Measurements from ENCODE around the gene COPS6.

COPS6 gene

DNA sequence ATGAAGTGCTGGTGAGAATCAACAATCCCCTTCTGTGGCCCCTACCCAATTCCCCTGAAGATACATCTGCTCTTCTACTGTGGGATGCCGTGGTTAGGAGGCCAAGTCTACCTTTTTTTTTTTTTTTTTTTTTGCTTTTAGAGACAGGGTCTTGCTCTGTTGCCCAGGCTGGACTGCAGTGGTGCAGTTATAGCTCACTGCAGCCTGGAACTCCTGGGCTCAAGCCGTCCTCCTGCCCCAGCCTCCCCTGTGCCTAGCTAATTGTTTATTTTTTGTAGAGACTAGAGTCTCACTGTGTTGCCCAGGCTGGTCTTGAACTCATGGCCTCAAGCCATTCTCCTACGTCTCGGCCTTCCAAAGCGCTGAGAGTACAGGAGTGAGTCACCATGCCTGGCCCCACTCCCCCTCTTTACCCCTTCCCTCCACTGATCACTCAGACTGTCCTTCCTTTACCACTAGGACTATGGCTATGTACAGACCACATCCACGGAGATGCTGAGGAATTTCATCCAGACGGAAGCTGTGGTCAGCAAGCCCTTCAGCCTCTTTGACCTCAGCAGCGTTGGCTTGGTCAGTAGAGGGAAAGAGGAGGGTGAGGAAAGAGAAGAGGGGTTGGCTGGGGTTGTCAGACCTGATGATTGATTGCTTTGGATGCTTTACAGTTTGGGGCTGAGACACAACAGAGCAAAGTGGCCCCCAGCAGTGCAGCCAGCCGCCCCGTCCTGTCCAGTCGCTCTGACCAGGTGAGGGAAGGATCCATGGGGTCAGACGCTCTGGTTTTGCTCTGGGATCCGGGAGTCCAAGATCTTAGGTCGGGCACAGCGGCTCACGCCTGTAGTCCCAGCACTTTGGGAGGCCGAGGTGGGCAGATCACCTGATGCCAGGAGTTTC lies 14.4 kb downstream of the COPS6 start:
- no peak for DNase-seq (ENCODE audit: low spot score)

DNA sequence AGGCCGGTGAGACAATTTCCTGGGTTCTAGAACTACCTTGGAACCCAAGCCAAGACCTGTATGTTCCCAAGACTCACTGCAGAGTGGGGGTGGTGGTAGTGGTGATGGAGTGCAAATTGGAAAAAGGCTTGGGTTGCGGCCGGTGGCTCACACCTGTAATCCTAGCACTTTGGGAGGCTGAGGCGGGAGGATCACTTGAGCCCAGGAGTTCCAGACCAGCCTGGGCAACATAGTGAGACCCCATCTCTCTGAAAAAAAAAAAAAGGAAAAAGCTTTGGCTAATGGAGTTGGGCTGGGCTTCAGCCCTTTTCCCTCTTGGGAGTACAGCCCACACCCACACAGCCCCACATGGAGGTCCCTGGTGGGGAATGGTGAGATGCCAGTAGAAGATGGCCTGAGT lies 16.8 kb downstream of the COPS6 start:
- no peak for DNase-seq (ENCODE audit: low spot score)

DNA sequence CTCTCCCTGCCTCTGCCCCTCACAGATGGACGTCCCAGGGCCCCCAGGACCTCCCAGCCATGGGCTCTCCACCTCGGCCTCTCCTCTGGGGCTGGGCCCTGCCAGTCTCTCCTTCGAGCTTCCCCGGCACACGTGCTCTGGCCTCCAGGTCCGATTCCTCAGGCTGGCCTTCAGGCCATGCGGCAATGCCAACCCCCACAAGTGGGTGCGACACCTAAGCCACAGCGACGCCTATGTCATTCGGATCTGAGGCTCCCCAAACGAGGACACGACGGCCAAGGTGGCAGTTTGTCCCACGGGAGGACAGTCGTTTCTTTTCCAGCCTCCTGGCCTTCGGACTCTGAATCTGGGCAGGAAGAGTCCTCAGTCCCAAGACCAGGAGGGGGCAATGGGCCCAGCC lies 17.9 kb downstream of the COPS6 start:
- no peak for DNase-seq (ENCODE audit: low spot score)

DNA sequence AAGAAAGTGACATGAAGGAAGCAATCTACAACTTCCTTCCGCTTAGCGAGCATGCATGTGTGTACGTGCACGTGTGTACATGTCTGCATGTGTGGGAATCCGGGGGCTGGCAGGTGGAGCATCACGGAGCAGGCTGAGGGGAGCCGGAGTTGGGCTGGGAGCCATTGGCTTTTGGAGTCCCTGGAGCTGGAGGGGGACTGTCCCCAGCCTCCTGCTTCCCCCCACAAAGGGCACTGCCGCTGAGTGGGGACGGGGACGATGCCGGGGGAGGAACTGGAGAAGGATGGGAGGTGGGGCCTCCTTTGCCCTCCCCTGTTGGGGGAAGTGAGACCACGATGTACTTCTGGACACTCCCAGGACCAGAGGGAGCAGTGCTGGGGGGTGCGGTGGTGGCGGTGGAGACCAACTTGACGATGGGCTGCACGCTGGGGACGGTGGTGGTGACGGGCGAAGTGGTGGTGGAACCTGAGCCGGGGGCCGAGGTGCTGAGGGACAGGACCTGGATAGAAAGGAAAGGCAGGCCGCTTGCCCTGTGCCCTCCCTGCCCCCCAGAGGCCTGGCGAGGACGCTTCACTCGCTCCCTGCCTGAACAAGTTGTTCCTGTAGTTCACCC lies 18.5 kb downstream of the COPS6 start:
- DNase-seq (ENCODE audit: low spot score) = no peak

DNA sequence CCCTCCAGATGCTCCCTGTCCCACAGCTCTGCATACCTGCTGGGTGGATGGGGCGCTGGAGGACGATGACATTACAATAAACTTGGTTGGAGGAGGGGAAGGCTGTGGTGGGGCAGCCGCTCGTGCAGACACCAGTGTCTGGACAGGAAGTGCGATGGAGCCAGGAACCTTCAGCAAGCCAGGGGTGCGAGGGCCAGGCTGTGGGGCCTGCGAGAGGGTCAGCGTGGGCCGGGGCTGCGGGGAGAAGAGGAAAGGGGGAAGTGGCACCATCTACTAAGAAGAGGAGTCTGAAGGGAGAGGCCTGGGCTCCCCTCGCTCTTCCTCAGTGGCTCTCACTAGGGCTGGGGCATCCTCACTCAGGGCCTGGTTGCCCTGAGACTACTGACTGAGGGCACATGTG lies 19.1 kb downstream of the COPS6 start:
- DNase-seq (ENCODE audit: low spot score) = no peak

DNA sequence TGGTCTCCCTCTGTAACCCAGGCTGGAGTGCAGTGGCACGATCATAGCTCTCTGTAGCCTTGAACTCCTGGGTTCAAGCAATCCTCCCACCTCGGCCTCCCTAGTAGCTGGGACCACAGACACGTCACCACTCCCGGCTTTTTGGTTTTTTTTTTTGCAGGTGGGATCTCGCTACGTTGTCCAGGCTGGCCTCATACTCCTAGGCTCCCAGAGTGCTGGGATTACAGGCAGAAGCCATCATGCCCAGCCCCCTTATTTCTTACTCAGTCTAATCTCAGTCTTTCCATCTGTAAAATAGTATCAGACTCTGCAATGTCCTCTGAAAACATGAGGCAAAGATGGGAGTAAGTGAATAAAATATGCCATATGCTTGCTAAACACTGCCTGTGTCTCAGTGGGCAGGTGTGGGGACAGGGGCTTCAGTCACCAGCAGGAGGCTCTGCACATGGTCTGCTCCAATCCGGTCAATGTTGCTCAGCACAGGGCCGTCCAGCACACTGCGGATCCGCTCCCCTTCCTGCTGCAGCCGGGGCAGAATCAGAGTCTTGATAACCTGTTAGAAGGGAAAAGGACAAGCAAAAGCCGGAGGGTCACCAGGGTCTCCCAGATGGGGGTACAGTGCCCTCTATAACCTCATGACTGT lies 20.9 kb downstream of the COPS6 start:
- DNase-seq (ENCODE audit: low spot score) = no peak

DNA sequence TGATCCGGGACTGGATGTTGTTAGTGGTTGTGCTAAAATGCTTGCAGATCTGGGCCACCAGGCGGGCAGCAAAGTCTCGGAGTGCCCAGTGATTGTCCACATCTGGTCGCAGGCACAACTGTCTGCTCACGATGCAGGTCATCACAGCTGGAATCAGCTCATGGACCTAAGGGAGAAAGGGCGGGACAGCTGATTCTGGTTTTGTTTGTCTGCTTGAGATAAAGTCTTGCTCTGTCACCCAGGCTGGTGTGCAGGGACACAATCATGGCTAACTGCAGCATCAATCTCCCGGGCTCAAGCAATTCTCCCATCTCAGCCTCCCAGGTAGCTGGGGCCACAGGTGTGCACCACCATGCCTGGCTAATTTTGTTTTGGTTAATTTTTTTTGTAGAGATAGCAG lies 22.4 kb downstream of the COPS6 start:
- no peak for DNase-seq (ENCODE audit: low spot score)

DNA sequence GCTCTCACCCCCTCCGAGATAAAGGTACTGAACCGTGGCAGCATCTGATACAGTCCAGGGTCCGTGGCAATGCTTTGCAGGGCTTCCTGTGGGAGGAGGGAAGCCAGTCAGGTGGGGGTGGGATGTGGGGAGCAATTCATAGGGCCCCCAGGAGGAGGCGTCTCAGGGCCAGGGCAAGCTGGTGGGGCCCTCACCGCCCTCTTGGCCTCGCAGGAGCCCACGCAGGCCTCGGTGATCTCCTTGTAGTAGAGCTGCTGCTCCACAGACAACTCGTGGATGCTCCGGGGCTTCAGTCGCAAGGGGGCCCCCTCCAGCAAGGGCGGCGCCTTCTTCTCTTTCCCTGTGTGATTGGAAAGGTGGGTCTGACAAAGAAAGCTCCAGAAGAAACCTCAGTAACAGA lies 23.1 kb downstream of the COPS6 start:
- no peak for DNase-seq (ENCODE audit: low spot score)

DNA sequence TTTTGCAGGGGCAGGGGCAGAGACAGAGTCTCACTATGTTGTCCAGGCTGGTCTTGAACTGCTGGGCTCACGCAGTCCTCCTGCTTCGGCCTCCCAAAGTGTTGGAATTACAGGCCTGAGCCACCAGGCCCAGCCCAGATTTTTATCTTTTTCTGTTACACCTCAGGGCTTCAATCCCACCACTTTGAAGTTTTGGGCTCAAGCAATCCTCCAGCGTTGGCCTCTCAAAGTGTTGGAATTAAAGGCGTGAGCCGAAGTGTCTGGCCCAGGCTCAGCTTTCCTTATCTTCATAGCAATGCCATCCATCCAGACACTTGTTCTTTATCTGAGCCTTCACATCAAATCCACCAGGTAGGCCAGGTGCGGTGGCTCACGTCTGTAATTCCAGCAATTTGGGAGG lies 26.3 kb downstream of the COPS6 start:
- DNase-seq (ENCODE audit: low spot score) = no peak

DNA sequence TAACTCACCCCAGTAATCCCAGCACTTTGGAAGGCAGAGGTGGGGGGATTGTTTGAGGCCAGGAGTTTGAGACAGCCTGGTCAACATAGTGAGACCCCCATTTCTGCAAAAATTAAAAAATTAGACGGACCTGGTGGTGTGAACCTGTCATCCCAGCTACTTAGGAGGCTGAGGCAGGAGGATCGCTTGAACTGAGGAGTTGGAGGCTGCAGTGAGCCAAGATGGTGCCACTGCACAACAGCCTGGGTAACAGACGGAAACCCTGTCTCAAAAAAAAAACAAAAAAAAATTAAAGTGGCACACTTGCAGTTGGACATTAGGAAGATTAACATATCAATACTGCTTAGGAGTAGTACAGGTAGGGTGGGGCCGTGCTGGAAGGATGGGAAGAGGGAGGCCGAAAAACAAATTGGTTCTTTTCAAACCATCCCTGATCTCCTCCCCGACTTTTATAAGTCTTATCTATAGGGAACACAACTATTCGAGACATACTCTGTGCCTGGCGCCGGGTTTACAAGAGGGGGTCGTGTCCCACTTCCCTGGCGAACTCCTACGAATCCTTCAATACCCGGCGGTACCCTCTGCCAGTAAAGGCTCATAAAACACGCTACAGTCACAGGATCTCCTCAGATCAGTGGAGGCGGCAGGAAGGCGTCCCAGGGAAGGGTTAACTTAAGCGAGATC lies 29.8 kb downstream of the COPS6 start:
- DNase-seq (ENCODE audit: low spot score) = no peak

DNA sequence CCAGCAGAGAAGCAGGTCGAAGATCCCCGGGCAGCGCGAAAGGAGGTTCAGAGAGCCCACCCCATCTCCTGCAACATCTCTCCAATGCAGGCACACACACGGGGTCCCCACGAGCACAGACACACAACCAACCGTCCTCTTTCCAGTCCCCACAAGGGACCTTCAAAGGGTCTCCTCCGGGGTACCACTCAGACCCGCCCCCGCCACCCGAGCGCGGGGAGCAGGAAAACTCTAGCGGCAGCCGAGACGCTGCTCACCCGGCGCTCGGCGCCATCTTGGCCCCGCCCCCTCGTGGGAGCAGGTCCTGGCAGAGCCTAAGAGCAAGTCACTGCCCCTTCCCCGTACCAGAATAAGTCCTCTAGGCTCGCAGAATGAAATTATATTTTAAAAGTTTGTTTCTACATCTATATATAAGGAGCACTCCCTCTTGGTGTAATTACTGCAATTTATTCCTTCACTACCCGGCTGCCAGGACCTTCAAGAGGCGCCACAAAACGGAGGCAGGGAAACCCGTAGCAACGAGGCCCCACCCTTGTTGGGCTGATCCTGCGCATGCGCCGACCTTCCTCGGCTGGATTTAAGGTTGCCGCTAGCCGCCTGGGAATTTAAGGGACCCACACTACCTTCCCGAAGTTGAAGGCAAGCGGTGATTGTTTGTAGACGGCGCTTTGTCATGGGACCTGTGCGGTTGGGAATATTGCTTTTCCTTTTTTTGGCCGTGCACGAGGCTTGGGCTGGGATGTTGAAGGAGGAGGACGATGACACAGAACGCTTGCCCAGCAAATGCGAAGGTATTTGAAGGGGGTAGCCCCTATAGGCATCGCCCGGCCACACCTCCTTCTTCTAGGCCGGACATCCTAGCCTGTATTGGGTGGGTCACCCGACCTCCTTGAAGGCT lies 30.6 kb downstream of the COPS6 start, which contains the start of the genes CNPY4 and TAF6:
TSS of gene CNPY4 (plus strand) at position 563 of the 898 bp plus-strand sequence. CDS start at position 674, 111 bp downstream.
TSS of gene TAF6 (minus strand) at position 287 of the 898 bp plus-strand sequence. CDS start 5,149 bp downstream, outside the sequence.
- DNase-seq (ENCODE audit: low spot score) = peak; percentile 96

DNA sequence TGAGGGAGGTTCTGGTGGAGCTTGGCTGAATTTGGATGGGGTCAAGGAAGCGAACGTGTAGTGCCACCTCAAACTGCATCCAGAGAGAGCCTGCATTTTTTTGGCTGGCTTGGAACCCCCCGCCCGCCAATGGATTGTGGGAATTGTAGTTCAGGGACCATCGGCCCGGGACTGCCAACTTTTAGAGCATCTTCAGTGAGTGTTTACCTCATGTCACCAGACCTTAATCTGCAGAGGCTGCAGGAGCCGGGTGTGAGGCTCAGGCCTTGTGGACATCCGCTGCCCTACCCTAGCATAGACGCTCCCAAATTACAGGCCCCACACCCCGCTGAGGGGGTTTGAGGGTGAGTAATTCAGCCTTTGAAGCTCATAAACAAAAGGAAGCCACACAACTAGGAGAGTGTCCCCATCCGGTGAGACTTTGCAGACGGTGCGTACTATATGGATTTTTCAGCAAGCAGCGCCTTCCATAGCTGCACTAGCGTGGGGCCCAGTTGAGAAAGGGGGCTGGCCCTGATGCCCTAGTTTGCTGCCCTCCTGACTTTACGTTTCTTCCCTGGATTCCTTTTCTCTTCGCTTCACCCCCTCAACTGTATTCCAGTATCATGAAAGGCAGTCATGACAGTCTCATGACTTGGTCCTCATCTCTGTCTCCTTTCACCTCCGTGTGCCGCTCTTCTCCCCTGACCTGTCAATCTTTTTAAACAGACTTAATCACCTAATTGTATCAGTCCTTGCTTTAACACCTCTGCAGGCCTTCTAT lies 31.4 kb downstream of the COPS6 start:
- peak; percentile 75 for DNase-seq (ENCODE audit: low spot score)

DNA sequence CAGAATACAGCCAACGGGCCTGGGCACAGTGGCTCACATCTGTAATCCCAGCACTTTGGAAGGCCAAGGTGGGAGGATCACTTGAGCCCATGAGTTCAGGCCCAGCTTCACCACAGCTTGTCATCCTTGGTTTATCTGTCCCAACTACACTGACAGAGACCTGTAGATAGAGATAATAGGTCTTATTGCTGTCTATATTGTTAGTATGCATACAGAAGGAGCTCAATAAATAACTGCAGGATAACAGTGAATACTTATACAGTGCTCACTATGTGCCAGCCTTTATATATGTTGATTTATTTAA lies 31.9 kb downstream of the COPS6 start:
- DNase-seq (ENCODE audit: low spot score) = no peak

DNA sequence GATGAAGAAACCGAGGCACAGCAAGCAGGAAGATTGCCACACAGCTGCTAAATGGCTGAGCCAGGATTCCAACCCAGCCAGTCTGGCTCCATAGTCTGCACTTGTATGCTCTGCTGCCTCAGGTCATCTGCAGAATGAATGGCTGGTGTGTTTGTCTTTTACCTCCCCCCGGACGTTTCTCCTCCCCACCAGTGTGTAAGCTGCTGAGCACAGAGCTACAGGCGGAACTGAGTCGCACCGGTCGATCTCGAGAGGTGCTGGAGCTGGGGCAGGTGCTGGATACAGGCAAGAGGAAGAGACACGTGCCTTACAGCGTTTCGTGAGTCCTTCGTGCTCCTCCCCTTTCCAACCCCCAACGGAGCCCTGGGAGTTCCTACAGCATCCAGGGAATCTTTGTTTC lies 33.3 kb downstream of the COPS6 start:
- no peak for DNase-seq (ENCODE audit: low spot score)

DNA sequence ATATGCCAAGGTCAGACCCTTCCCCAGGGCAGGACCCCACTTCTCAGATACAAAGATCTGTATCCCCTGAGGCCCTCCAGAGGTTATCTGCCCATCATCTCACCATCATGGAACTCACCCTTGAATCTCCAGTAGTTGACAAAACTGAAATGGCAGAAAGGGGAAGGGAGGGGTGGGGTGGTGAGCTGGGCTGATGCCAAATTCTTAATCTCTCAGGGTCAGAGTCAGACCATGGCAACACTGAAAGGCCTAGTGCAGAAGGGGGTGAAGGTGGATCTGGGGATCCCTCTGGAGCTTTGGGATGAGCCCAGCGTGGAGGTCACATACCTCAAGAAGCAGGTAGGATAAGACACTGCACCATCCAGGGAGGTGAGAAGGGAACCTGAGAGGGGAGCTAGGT lies 33.8 kb downstream of the COPS6 start:
- DNase-seq (ENCODE audit: low spot score) = no peak

DNA sequence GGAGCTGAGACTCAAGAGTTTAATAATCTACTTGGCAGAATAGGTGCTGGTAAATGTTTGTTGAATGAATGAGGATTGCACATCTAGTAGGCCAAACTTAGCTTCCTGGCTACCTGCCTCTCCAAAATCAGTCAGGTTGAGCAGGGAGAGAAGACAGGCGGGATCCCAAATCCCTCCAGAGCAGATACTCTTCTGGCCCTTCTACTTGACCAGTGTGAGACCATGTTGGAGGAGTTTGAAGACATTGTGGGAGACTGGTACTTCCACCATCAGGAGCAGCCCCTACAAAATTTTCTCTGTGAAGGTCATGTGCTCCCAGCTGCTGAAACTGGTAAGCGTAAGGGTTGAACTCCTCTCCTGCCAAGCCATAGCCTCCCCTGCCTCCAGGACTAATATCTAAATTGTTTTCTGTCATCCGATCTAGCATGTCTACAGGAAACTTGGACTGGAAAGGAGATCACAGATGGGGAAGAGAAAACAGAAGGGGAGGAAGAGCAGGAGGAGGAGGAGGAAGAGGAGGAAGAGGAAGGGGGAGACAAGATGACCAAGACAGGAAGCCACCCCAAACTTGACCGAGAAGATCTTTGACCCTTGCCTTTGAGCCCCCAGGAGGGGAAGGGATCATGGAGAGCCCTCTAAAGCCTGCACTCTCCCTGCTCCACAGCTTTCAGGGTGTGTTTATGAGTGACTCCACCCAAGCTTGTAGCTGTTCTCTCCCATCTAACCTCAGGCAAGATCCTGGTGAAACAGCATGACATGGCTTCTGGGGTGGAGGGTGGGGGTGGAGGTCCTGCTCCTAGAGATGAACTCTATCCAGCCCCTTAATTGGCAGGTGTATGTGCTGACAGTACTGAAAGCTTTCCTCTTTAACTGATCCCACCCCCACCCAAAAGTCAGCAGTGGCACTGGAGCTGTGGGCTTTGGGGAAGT lies 35.8 kb downstream of the COPS6 start:
- DNase-seq (ENCODE audit: low spot score) = no peak

DNA sequence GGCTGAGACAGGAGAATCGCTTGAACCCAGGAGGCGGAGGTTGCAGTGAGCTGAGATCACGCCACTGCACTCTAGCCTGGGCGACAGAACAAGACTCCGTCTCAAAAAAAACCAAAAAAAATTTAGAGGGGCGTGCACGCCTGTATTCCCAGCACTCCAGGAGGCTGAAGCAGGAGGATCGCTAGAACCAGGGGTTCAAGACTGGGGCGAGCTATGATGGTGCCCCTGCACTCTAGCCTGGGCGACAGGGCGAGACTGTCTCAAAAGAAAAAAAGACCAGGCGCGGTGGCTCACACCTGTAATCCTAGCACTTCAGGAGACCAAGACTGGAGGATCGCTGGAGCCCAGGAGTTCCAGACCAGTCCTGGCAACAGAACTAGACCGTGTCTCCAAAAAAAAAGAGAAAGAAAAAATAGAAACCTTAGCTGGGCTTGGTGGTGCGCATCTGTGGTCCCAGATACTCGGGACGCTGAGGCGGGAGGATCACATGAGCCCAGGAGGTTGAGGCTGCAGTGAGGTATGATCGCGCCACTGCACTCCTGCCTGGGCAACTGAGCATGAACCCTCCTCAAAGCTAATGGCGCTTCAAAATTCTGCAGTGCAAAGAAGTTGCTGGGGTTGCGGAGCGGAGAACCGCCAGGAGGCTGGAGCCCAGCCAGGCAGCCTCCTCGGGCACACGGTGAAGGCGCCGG lies 37.6 kb downstream of the COPS6 start:
- DNase-seq (ENCODE audit: low spot score) = no peak

DNA sequence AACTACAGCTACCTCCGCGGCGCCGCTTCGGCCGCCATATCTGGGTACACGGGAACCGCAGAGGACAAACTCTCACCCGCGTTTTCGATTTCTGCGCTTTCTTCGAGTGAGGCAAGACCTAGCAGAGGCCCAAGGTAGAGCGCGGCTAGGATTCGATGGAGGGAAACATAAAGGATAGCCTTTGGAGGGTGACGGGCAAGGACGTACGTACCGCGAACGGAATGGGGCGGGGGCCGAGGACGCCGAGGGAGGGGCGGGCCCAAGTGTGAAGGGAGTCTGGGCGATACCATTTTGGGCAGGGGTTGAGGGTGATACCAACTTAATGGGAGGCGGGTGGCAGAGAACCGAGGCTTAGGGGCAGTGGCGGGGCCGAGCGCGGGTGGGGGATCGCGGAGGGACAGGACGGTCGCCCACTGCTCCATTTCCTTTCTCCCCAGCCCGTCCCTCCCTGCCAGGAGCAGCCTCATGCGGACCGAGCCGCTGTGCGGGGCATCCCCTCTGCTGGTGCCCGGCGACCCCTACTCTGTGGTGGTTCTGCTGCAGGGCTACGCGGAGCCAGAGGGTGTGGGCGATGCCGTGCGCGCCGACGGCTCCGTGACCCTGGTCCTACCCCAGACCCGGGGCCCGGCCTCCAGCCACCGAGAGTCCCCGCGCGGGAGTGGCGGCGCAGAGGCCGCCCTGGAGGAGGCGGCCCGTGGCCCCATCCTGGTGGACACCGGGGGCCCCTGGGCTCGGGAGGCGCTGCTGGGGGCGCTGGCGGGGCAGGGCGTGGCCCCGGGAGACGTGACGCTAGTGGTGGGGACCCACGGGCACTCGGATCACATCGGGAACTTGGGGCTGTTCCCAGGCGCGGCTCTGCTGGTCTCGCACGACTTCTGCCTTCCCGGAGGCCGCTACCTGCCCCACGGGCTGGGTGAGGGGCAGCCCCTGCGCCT lies 38.4 kb downstream of the COPS6 start, which contains the start of gene MBLAC1:
TSS of gene MBLAC1 (plus strand) at position 37 of the 935 bp plus-strand sequence. CDS start at position 466, 429 bp downstream.
- peak; percentile 87 for DNase-seq (ENCODE audit: low spot score)
